HG02885 (cell line): ENCODE measurements around the gene CASKIN1.

Experiments
- ATAC-seq: cut with Tn5 transposase; IDR thresholded peaks from one replicate; pipeline ENCODE4 v1.9.1; 2021; ENCODE audit warnings: mild to moderate bottlenecking; ENCODE audit not compliant: unreplicated experiment, poor library complexity

CASKIN1 gene

DNA sequence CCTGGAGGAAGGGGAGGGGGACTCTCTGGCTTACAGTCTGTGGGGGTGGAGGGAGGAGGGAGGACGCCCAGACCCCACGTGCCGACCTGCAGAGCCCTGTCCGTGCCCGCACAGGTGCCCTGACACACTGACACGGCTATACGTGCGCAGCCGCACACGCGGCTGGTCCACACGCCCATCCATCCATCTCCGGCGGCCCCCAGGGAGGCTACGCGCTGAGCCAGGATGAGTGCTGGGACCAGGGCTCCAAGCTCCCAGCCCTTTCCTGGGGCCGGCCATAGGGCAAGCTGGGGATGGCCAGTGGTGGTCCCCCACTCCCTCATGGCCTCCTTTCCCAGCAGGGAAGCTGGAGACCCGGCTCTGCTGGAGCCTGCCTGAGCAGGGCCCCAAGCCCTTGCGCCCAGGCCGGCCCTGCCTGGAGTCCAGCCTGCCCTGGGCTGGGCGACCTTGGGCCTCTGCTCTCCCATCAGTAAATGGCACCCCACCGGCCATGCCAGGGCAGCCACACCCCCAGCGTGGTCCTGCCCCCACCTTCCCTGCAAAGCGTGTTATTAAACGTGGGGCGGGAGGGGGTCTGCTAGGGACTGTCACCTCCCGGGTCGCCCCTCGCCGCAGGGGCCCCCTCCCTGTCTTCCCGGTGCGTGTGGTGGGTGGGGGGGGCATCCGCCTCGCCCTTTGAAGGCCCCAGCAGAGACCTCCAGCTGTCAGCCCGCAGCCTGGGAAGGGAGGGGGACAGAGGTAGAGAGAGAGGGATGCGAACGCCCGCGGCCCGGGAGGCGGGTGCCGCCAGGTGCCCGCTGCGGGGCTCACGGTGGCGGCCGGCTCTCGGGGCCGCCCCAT, 863 bp downstream of the CASKIN1 start:
- ATAC-seq: no peak

- ATAC-seq: no peak
Observed at GRCh38 chr16:2194852-2195321, 1.5 kb downstream of the CASKIN1 start.

DNA sequence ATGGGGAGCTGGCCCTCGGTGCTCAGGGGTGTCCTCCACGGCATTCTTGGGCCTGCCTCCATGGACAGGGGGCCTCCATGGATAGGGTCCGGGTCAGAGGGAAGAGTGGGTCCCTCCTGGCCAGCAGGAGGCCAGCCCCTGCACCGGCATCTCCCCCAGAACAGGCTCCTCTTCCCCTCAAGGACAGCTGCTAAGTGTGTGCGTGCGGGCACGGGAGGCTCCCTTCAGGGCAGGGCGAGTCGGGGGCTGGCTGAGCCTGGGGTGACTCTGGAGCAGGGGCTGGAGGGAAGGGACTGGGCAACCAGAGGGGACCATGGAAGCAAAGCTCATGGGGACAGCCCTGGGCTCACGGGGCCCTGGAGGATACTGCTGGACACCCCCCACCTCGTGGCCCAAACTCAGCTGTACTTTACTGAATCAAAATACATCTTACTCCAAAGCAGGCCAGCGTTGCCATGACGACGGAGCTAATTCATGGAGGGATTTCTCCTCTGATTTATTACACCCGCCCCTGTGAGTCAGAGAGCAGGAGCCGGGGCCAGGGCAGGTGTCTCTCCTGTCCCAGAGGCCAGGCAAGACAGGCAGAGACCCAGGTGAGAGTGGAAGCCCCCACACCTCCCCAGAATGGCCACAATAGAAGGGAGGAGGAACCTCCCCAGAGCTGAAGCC, 2.1 kb downstream of the CASKIN1 start:
- no peak for ATAC-seq

DNA sequence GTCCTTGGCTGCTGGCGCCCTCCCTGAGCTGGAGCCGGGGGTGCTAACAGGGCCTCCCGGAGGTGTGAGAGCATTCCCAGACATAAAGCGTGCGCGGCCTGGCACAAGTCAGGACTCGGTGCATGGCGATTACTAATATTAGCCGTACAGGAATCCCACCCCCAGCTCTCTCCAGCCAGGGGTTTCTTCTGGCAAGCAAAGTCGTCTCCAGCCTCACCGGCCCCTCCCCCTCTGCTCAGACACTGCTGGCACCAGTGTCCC, 5.0 kb downstream of the CASKIN1 start:
- no peak for ATAC-seq

GRCh38 chr16:2190659-2191445, 5.6 kb downstream of the CASKIN1 start:
- no peak for ATAC-seq

GRCh38 chr16:2190002-2190658, 6.3 kb downstream of the CASKIN1 start:
- no peak for ATAC-seq

DNA sequence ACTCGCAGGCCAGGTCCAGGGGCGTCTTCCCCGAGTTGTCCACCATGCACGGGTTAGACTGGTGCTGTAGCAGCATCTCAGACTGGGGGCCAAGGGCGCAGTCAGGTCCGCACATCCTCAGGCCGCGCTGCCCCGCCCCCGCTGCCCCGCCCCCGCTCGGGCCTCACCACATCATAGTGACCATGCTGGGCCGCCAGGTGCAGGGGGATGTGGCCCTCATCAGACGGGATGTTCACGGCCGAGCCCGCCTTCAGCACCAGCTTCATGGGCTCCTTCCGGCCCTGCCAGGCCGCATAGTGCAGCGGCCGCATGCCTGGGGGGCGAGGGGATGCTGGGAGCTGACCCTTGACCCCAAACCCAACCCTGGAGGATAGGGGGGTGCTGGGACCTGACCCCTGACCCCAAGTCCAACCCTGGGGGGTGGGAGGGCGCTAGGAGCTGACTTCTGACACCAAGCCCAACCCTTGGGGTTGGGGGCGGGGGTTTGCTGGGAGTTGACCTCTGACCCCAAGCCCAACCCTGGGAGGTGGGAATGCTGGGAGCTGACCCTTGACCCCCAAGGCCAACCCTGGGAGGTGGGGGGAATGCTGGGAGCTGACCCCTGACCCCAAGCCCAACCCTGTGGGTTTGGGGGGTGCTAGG, 7.0 kb downstream of the CASKIN1 start:
- no peak for ATAC-seq

- ATAC-seq: no peak
Observed at GRCh38 chr16:2188395-2188794, 8.0 kb downstream of the CASKIN1 start.

GRCh38 chr16:2187212-2187611, 9.2 kb downstream of the CASKIN1 start:
- ATAC-seq: no peak

DNA sequence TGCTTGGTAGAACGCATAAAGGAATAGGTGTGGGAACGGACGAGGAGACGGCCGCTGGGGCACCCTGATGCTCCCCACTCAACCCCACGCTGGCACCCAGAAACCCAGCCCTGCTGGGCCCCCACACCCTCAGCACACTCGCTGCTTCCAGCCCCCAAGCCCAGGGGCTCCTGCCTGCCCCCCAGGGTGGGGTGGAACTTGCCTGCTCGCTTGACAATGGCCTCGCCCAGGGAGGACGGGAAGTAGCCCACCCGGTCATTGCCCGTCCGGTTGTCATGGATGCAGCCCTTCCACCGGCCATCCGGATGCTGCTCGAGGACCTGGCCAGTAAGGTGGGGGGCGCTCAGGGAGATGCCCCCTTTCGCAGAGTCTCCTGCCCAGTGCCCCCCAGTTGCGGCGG, 9.9 kb downstream of the CASKIN1 start:
- no peak for ATAC-seq

GRCh38 chr16:2186064-2186463, 10.3 kb downstream of the CASKIN1 start:
- ATAC-seq: no peak

DNA sequence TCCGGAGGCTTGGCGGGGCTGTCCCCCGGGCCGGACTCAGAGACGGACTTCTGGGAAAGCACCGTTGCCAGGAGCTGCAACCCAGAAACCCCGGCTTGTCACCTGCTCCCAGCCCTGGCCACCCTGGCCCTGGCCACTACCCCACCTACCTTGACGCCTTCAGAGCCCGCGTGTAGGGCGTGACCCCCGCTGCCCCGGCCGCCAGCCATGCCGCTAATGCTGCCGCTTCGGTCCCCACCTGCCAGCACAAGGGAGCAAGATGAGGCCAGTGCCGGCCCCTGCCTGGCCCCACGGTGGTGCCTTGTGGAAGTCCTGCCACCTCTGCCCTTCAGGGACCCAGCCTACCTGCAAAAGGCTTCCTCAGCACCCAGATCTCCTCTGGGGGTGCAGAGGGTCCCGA, 11.4 kb downstream of the CASKIN1 start:
- ATAC-seq: no peak

GRCh38 chr16:2184346-2184745, 12.1 kb downstream of the CASKIN1 start:
- ATAC-seq: no peak

GRCh38 chr16:2183671-2184070, 12.7 kb downstream of the CASKIN1 start:
- no peak for ATAC-seq

DNA sequence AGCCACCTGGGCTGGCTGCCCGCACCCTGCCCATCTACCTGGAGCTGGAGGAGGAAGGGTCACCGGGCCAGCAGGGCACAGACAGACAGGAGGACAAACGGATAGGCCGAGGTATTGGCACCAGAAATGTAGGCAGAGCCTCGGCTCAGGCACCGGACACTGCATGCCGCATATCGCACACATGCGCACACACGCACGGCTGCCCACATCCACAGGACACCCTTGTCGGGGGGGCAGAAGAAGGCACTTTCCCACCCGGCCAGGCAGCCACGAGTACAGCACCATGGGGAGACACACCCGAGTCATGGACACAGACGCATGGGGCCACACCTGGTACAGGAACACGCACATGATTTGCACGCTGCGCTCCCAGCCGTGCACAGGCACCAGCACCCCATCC, 14.5 kb downstream of the CASKIN1 start:
- no peak for ATAC-seq

- ATAC-seq: no peak
Observed at GRCh38 chr16:2180962-2181923, 15.2 kb downstream of the CASKIN1 start.

DNA sequence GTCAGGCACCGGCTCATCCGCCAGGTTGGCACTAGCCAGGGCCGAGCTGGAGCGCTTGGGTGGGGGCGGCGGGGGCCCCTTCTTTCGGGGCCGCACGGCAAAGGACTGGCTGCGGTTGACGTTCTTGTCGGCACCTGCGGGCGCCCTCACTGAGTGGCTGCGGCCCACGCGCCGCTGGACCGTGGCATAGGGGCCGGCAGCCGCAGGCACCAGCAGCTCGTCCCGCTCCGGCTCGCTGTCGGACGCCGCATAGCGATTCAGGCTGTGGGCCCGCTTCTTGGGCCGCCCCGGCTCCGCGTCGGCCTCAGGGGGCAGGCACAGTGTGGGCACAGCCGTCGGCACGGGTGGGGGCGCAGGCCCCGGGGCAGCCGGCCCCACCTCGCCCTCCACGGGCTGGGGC, 15.9 kb downstream of the CASKIN1 start:
- ATAC-seq: no peak

- no peak for ATAC-seq
Observed at GRCh38 chr16:2179576-2179975, 16.8 kb downstream of the CASKIN1 start.

DNA sequence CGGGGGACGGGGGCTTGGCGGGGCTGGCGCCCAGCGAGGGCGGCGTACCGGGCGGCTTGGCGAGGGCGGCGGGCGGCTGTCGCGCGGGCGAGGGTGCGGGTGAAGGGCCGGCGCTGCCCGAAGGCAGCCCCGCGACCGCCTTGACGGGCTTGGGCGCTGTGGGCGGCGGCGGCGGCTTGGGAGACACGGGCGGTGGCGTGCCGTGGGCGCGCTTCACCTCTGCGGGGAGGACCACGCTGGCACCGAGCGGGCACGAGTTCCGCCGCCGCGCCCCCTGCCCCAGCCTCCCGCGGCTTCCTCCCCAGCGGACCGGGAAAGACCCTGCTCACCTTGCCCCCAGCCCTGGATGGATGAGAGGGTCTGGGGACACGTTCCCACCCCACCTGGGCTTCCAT, 17.3 kb downstream of the CASKIN1 start:
- no peak for ATAC-seq
